PC-9 (cell line): Measurements from ENCODE around the gene GPC1. TPM values are rescaled to one million over a fixed set of nuclear protein-coding genes. Genes with fewer than 3 reads are reported as not detected.

Source experiments
- BruUV-seq: library from RNA; stranded (reverse); fragments of 400-500 nt; replicated peaks from 2 replicates; lab custom pipeline; 2021; lab: Mats Ljungman, UMichigan
- CTCF ChIA-PET: fragments of 300-600 bp; sonication (Branson Sonifier 250); formaldehyde crosslinking; loops from one replicate; lab custom pipeline; 2022; ENCODE audit warnings: antibody characterized with exemption; lab: Charles Lee
- POLR2A ChIA-PET: fragments of 300-600 bp; sonication (Branson Sonifier 250); formaldehyde crosslinking; loops from one replicate; lab custom pipeline; 2022; ENCODE audit warnings: antibody characterized with exemption; ENCODE audit not compliant: unreplicated experiment; lab: Charles Lee
- DNase-seq, 2 experiments: peaks; one replicate each; pipeline versions ENCODE4 v3.0.0 to v3.0.0-alpha.2; 2015 to 2022; ENCODE audit warnings: mixed read lengths in 1 of 2
- H2AFZ ChIP-seq: fragments of 200-600 bp; sonication (generic); 2 replicates; pipeline ENCODE4 v1.8.1; 2017; ENCODE audit warnings: antibody characterized with exemption
- H3F3A ChIP-seq: fragments of 200-600 bp; sonication (generic); 2 replicates; pipeline ENCODE4 v1.8.1; 2017; ENCODE audit warnings: antibody characterized with exemption, mild to moderate bottlenecking, low read depth; ENCODE audit not compliant: insufficient read depth
- H3K27ac ChIP-seq: fragments of 200-600 bp; sonication (generic); 2 replicates; pipeline ENCODE4 v1.6.1; 2016; ENCODE audit warnings: mixed run types
- H3K27me3 ChIP-seq: fragments of 200-600 bp; sonication (generic); 2 replicates; pipeline ENCODE4 v1.6.1; 2016; ENCODE audit warnings: low read depth, mixed run types; ENCODE audit not compliant: insufficient read depth
- H3K36me3 ChIP-seq: fragments of 200-600 bp; sonication (generic); 2 replicates; pipeline ENCODE4 v1.6.1; 2016; ENCODE audit warnings: low read depth, mixed run types
- H3K4me1 ChIP-seq: fragments of 200-600 bp; sonication (generic); replicated peaks from 2 replicates; pipeline ENCODE4 v1.6.1; 2016; ENCODE audit warnings: mixed run types; ENCODE audit not compliant: insufficient read depth
- H3K4me2 ChIP-seq: fragments of 200-600 bp; sonication (generic); 2 replicates; pipeline ENCODE4 v1.6.1; 2017; ENCODE audit warnings: mixed run types
- H3K4me3 ChIP-seq: fragments of 200-600 bp; sonication (generic); 2 replicates; pipeline ENCODE4 v1.6.1; 2016; ENCODE audit warnings: mixed run types
- H3K79me2 ChIP-seq: fragments of 200-600 bp; sonication (generic); 2 replicates; pipeline ENCODE4 v1.6.1; 2017; ENCODE audit warnings: low read depth, mixed run types
- H3K9me2 ChIP-seq: fragments of 200-600 bp; sonication (generic); 2 replicates; pipeline ENCODE4 v1.8.1; 2017; ENCODE audit warnings: mild to moderate bottlenecking; ENCODE audit not compliant: insufficient read depth
- H3K9me3 ChIP-seq: fragments of 200-600 bp; sonication (generic); 2 replicates; pipeline ENCODE4 v1.8.1; 2016; ENCODE audit warnings: low read depth; ENCODE audit not compliant: insufficient read depth
- H4K20me1 ChIP-seq: fragments of 200-600 bp; sonication (generic); 2 replicates; pipeline ENCODE4 v1.8.1; 2017; ENCODE audit not compliant: insufficient read depth
- CTCF ChIP-seq: fragments of 200-600 bp; sonication (generic); conservative IDR thresholded peaks from 2 replicates; pipeline ENCODE4 v1.6.1; 2017; ENCODE audit warnings: mixed run types, antibody characterized with exemption, mild to moderate bottlenecking, moderate library complexity
- EZH2 ChIP-seq: fragments of 200-600 bp; sonication (generic); IDR thresholded peaks from 2 replicates; pipeline ENCODE4 v1.8.0; 2017; ENCODE audit warnings: antibody characterized with exemption, low read depth
- intact Hi-C: fragments of 100-400 bp; cut with micrococcal nuclease; formaldehyde crosslinking; loops from one replicate; pipeline ENCODE4 v1.10.0; 2022; ENCODE audit not compliant: unreplicated experiment
- total RNA-seq: library from RNA; stranded (reverse); gene quantifications from 2 replicates; pipeline ENCODE4 v1.2.3, GENCODE V29; 2021

GPC1 gene
- total RNA-seq, 1 experiment from 2014 or later = 302 TPM

DNA sequence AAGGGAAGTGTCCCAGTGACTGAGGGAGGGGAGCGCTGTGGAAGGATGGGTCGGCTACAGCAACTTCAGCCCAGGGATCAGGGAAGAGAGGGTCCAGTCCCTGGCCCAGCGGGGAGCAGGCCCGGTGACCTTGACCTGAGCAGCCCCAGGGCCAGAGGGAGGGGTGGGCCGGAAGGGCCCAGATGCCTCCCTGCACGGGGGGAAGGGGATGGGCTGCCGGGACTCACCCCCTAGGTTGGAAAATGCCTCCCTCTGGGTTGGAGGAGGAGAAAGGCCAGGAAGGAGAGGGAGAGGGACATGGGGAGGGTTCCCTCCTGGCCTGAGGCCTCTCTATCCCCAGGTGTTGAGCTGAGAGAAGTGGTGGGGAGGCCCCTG is 19.8 kb downstream of the GPC1 start:
- intact Hi-C loops = loop anchor here (10.0 kb wide), 1 partner anchor 390 kb away; no protein-coding TSS in a partner anchor
- no TSS peak for BruUV-seq
- Histone ChIP-seq H3K27me3 (no peaks in the 10 kb centered on the region), H2AFZ (no peak overlapping the region), H3K4me2 (peak overlapping the region; percentile 72), H3F3A (peaks cover 47% of the 10 kb centered on the region), H4K20me1 (peaks cover 17% of the 10 kb centered on the region), H3K36me3 (no peaks in the 10 kb centered on the region), H3K27ac (no peak overlapping the region), H3K4me3 (no peak overlapping the region; the same call in 1 of the 2 replicates), H3K79me2 (peaks cover 17% of the 10 kb centered on the region), H3K9me2 (no peaks in the 10 kb centered on the region), H3K4me1 (peaks cover 64% of the 10 kb centered on the region), H3K9me3 (no peaks in the 10 kb centered on the region)
- POLR2A ChIA-PET = interaction anchor here (0.5 to 0.7 kb wide), 4 partner anchors 18 to 84 kb away, joined by 3 to 44 read pairs (median 13); no protein-coding TSS in a partner anchor
- no peak for DNase-seq
- TF ChIP-seq CTCF (no peak), EZH2 (no peak)
- CTCF ChIA-PET = interaction anchor here (0.9 to 1.3 kb wide), 3 partner anchors 85 to 200 kb away, joined by 3 to 20 read pairs (median 5); no protein-coding TSS in a partner anchor

- Histone ChIP-seq H3K4me2 (peak overlapping the region; percentile 72), H3K36me3 (no peaks in the 10 kb centered on the region), H3K4me3 (peak overlapping the region; percentile 2; the same call in 1 of the 2 replicates), H3K27me3 (no peaks in the 10 kb centered on the region), H2AFZ (no peak overlapping the region), H3K27ac (peak overlapping the region; percentile 84), H3K9me3 (no peaks in the 10 kb centered on the region), H4K20me1 (peaks cover 16% of the 10 kb centered on the region), H3K9me2 (no peaks in the 10 kb centered on the region), H3F3A (peaks cover 44% of the 10 kb centered on the region), H3K4me1 (peaks cover 64% of the 10 kb centered on the region), H3K79me2 (peaks cover 17% of the 10 kb centered on the region)
- POLR2A ChIA-PET = interaction anchor here (0.5 to 1.3 kb wide), 5 partner anchors 17 to 130 kb away, joined by 3 to 20 read pairs (median 6); partner anchors contain the start of gene CAPN10
- intact Hi-C loops = loop anchor here (1.0 to 10.0 kb wide), 4 partner anchors 86 to 443 kb away; no protein-coding TSS in a partner anchor
- CTCF ChIA-PET = interaction anchor here (0.6 to 1.3 kb wide), 3 partner anchors 86 to 222 kb away, joined by 5 to 20 read pairs (median 10); no protein-coding TSS in a partner anchor
- peak in 1 of 2 experiments; percentile 86 for DNase-seq
- BruUV-seq = TSS peak; percentile 53
- TF ChIP-seq EZH2 = no peak
- TF ChIP-seq CTCF = no peak
Measured at GRCh38 chr2:240455647-240456446, 20.4 kb downstream of the GPC1 start.

- CTCF ChIA-PET = interaction anchor here (0.6 to 1.4 kb wide), 3 partner anchors 12 to 223 kb away, joined by 3 to 10 read pairs (median 3); no protein-coding TSS in a partner anchor
- intact Hi-C loops = loop anchor here (1.0 to 10.0 kb wide), 5 partner anchors 86 to 442 kb away; no protein-coding TSS in a partner anchor
- no peak overlapping the region for H2AFZ ChIP-seq
- peak overlapping the region; percentile 84 for H3K27ac ChIP-seq
- H3K79me2 ChIP-seq = peaks cover 17% of the 10 kb centered on the region
- peak; percentile 64 to 95 for DNase-seq
- H3F3A ChIP-seq = peaks cover 40% of the 10 kb centered on the region
- H3K36me3 ChIP-seq = no peaks in the 10 kb centered on the region
- BruUV-seq = no TSS peak
- H3K27me3 ChIP-seq = no peaks in the 10 kb centered on the region
- TF ChIP-seq EZH2 = no peak
- TF ChIP-seq CTCF = no peak
- POLR2A ChIA-PET = interaction anchor here (0.5 to 1.3 kb wide), 5 partner anchors 23 to 129 kb away, joined by 3 to 7 read pairs (median 6); partner anchors contain the start of gene CAPN10
- peaks cover 64% of the 10 kb centered on the region for H3K4me1 ChIP-seq
- H3K9me2 ChIP-seq = no peaks in the 10 kb centered on the region
- H4K20me1 ChIP-seq = peaks cover 13% of the 10 kb centered on the region
- H3K4me2 ChIP-seq = peak overlapping the region; percentile 72
- H3K9me3 ChIP-seq = no peaks in the 10 kb centered on the region
- H3K4me3 ChIP-seq = peak overlapping the region; percentile 2; the same call in 1 of the 2 replicates
Measured at GRCh38 chr2:240456447-240457222, 21.2 kb downstream of the GPC1 start.
